ENCODE measurements around the gene PRR5L.

PRR5L gene

DNA sequence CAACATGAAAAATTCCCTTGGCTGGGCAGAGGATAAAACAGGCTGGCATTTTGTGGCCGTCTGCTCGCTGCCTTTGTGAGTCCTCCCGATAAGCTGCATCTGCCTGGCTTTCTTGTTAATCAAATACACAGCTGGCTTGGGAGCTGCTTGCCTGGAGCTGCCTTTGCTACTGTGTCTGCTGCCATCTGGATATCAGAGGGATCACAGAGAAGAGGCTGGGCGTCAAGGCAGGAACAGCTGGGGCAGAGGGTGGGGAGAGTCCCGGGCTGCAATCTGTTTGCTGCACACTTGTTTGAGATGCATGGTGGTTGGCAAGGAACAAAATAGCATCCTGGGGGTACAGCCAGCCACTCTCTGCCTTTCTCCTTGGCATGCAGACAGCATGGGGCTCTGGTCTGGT lies 42.9 kb upstream of the PRR5L start:
- TF ChIP-seq TAF1 (IDR thresholded peaks at IDR 0.05; ENCODE audit: borderline replicate concordance, insufficient read depth, low read length) (no peak), POLR2AphosphoS5 (IDR thresholded peaks at IDR 0.05; ENCODE audit: low read depth, low read length) (no peak), SIN3A (IDR thresholded peaks at IDR 0.05; ENCODE audit: borderline replicate concordance, insufficient read depth, low read length) (no peak), FOXP2 (optimal IDR thresholded peaks at IDR 0.05; ENCODE audit: borderline replicate concordance, extremely low read depth, extremely low read length, insufficient read depth) (no peak)
- TF ChIP-seq, protein P1, sequence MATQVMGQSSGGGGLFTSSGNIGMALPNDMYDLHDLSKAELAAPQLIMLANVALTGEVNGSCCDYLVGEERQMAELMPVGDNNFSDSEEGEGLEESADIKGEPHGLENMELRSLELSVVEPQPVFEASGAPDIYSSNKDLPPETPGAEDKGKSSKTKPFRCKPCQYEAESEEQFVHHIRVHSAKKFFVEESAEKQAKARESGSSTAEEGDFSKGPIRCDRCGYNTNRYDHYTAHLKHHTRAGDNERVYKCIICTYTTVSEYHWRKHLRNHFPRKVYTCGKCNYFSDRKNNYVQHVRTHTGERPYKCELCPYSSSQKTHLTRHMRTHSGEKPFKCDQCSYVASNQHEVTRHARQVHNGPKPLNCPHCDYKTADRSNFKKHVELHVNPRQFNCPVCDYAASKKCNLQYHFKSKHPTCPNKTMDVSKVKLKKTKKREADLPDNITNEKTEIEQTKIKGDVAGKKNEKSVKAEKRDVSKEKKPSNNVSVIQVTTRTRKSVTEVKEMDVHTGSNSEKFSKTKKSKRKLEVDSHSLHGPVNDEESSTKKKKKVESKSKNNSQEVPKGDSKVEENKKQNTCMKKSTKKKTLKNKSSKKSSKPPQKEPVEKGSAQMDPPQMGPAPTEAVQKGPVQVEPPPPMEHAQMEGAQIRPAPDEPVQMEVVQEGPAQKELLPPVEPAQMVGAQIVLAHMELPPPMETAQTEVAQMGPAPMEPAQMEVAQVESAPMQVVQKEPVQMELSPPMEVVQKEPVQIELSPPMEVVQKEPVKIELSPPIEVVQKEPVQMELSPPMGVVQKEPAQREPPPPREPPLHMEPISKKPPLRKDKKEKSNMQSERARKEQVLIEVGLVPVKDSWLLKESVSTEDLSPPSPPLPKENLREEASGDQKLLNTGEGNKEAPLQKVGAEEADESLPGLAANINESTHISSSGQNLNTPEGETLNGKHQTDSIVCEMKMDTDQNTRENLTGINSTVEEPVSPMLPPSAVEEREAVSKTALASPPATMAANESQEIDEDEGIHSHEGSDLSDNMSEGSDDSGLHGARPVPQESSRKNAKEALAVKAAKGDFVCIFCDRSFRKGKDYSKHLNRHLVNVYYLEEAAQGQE (IDR thresholded peaks at IDR 0.05; ENCODE audit: insufficient read depth in 1 of 2, low read depth in 2 of 2, low read length in 2 of 2), result no peak

DNA sequence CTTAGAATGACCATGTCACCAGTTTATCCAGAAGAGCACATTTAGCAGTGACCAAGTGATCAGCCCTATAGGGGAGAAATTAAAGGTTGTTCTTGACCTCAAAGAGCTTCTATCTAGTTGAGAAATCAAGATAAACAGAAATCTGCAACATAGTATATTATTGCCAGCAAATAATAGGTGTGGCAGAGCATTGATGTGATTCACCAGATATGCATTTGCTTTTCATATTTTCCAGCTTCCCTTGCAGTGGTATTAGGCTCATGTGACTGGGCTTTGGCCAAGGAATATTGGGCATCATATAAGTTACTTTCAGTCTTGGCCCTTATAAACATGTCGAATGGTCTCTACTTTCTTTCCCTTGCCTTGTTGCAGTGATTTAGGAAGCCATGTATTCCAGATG lies 41.4 kb upstream of the PRR5L start:
- TF ChIP-seq TAF1 (IDR thresholded peaks at IDR 0.05; ENCODE audit: borderline replicate concordance, insufficient read depth, low read length) (no peak), FOXP2 (optimal IDR thresholded peaks at IDR 0.05; ENCODE audit: borderline replicate concordance, extremely low read depth, extremely low read length, insufficient read depth) (no peak), SIN3A (IDR thresholded peaks at IDR 0.05; ENCODE audit: borderline replicate concordance, insufficient read depth, low read length) (no peak), POLR2AphosphoS5 (IDR thresholded peaks at IDR 0.05; ENCODE audit: low read depth, low read length) (no peak)
- TF ChIP-seq, protein P1 (IDR thresholded peaks at IDR 0.05; ENCODE audit: insufficient read depth in 1 of 2, low read depth in 2 of 2, low read length in 2 of 2), result no peak

DNA sequence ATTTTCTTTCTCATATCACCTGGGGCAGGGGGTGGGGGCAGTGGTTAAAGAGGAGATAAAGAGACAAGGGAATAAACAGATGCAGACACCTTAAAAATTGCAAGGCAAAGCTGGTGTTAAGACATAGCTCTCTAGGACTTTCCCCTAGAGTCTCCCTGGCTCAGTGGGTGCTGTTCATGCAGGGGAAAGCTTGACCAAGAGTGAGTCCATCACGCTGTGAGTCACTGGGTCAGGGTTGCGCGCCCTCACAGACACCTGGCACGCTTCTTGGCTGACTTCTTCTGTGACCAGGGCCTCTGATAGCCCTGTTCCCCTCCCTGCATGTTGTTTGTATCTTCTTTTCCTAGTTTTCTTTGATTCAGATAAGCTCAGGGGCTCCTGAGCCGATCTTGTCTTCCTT lies 38.7 kb upstream of the PRR5L start:
- TF ChIP-seq TAF1 (IDR thresholded peaks at IDR 0.05; ENCODE audit: borderline replicate concordance, insufficient read depth, low read length) (no peak), SIN3A (IDR thresholded peaks at IDR 0.05; ENCODE audit: borderline replicate concordance, insufficient read depth, low read length) (no peak), FOXP2 (optimal IDR thresholded peaks at IDR 0.05; ENCODE audit: borderline replicate concordance, extremely low read depth, extremely low read length, insufficient read depth) (no peak), POLR2AphosphoS5 (IDR thresholded peaks at IDR 0.05; ENCODE audit: low read depth, low read length) (no peak)
- TF ChIP-seq, protein P1 (IDR thresholded peaks at IDR 0.05; ENCODE audit: insufficient read depth in 1 of 2, low read depth in 2 of 2, low read length in 2 of 2), result no peak

DNA sequence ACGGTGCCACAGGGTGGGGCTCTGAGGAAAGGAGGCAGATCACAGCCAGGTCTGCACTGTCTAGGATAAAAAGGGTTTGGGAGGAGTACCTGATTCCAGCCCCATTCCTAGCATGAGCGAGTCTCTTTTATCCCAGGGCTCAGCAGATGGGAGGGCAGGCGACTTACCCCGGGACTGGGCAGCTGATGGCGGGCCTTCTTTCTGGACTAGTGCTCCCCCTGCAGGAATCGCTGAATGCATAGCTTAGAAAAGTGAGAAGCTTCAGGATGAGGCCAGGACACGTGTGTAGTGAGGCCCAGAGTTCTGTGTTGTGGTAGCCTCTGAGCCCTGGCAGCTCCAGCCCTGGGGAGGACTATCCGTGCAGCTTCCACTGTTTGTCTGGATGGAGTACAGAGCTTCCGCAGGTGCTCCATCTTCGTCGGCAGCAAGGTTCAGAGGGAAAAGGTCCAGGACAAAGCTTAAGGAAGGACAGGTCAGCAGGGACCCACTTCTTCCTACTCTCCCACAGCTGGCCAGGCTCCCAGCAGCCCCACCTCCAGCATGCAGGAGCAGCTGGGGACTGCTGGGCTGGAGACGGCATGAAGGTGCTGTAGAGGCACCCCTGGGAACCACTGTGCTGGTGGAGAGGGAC lies 37.2 kb upstream of the PRR5L start:
- TF ChIP-seq POLR2AphosphoS5 (IDR thresholded peaks at IDR 0.05; ENCODE audit: low read depth, low read length) (no peak), FOXP2 (optimal IDR thresholded peaks at IDR 0.05; ENCODE audit: borderline replicate concordance, extremely low read depth, extremely low read length, insufficient read depth) (peak; percentile 13), SIN3A (IDR thresholded peaks at IDR 0.05; ENCODE audit: borderline replicate concordance, insufficient read depth, low read length) (no peak), TAF1 (IDR thresholded peaks at IDR 0.05; ENCODE audit: borderline replicate concordance, insufficient read depth, low read length) (no peak)

DNA sequence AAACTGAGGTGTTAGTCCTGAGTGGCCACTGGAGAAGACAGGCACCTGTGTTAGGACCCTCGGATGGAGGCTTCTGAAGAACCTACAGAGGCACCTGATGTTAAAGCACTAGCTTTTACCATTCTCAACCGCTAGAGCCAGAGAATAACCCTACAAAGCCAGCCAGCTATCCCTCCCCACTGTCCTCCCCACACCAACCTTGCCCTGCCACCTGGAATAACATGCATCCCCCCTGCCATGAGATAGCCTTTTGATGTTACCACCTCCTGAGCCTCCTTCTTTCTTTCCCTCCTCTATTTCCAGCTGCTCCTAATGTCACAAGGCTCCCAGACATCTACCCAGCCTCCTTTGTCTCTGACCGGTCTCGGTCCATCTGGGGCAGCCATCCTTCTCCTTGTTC lies 35.0 kb upstream of the PRR5L start:
- TF ChIP-seq, protein P1 (IDR thresholded peaks at IDR 0.05; ENCODE audit: insufficient read depth in 1 of 2, low read depth in 2 of 2, low read length in 2 of 2), result no peak
- TF ChIP-seq TAF1 (IDR thresholded peaks at IDR 0.05; ENCODE audit: borderline replicate concordance, insufficient read depth, low read length) (no peak), POLR2AphosphoS5 (IDR thresholded peaks at IDR 0.05; ENCODE audit: low read depth, low read length) (no peak), SIN3A (IDR thresholded peaks at IDR 0.05; ENCODE audit: borderline replicate concordance, insufficient read depth, low read length) (no peak), FOXP2 (optimal IDR thresholded peaks at IDR 0.05; ENCODE audit: borderline replicate concordance, extremely low read depth, extremely low read length, insufficient read depth) (no peak)

Data from PFSK-1 (cell line).